ENCODE data around the gene DRAXIN.

DNA sequence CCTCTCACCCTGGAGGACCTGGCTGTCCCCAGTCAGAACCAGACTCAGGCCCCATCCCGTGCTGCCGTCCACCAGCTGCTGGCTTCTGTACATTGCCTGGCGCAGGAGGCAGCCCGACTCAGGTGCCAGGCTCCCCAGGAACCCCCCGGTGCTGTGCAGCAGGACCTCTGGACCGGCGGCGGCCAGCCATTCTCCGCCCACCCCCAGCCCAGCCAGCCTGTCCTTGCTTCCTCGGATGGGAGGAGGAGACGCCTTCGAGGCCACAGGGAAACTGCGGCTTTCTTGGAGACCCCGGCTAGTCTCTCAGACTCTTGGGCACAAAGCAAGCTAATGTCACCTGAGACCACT lies 74.9 kb downstream of the DRAXIN start:
- TF ChIP-seq FOXK2 (IDR thresholded peaks at IDR 0.05): no peak
- TF ChIP-seq ELF4 (IDR thresholded peaks at IDR 0.05): no peak
